Activated T-helper 1 cell treated with anti-CD3 and anti-CD28 coated beads, Interleukin-12 subunit alpha, Interleukin-12 subunit beta, Interleukin-2, Interleukin-4 antibody, amounts not matched to agents 30 ng/mL and 10 ng/mL and 1 ng/mL, durations not matched to agents 14 hours and 24 hours and 36 hours (primary cell): ENCODE results near the gene WRNIP1. TPM values are rescaled to one million over a fixed set of nuclear protein-coding genes. Genes with fewer than 3 reads are reported as not detected.
A peak's percentile ranks its signal among the peaks of the same experiment; 100 is the strongest.

Experiments
- DNase-seq: peaks from one replicate; pipeline ENCODE4 v3.0.0; 2021; ENCODE audit warnings: low spot score
- H3K27ac Mint-ChIP-seq: one replicate; pipeline ENCODE4 v1.8.0; 2021; ENCODE audit warnings: mild to moderate bottlenecking, mixed read lengths
- H3K27me3 Mint-ChIP-seq: one replicate; pipeline ENCODE4 v1.8.0; 2022; ENCODE audit warnings: mild to moderate bottlenecking, moderate library complexity, mixed read lengths; ENCODE audit not compliant: insufficient read depth
- H3K36me3 Mint-ChIP-seq: one replicate; pipeline ENCODE4 v1.8.0; 2021; ENCODE audit warnings: low read depth, mixed read lengths
- H3K4me1 Mint-ChIP-seq: one replicate; pipeline ENCODE4 v1.8.0; 2021; ENCODE audit warnings: low read depth, mixed read lengths
- H3K4me3 Mint-ChIP-seq: one replicate; pipeline ENCODE4 v1.8.0; 2021; ENCODE audit warnings: mild to moderate bottlenecking, moderate library complexity, mixed read lengths
- H3K9me3 Mint-ChIP-seq: one replicate; pipeline ENCODE4 v1.8.0; 2021; ENCODE audit warnings: mixed read lengths
- intact Hi-C: fragments of 100-400 bp; cut with micrococcal nuclease; formaldehyde crosslinking; loops from one replicate; pipeline ENCODE4 v1.15.1; 2024
- total RNA-seq: library from RNA; stranded (reverse); gene quantifications from 2 replicates; pipeline ENCODE4 v1.2.3, GENCODE V29; 2022

WRNIP1 gene
- total RNA-seq, 1 donor from 2014 or later = 51.3 TPM

DNA sequence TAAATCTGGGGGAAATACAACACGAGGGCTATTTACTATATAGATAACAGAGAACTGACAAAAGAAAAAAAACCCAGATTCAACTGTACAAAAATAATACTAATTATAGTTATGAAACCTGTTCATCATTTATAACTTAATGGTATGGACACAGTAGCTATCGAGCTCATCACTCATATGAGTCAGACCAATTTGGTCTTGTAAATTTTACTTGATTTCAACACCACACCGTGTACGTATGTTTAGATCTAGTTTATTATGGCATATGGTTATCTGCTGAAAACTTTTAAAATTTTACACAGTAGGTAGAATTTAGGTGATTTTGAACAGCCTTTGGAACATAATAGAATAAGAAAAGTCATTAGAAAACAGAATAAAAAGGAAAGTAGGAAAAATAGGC lies 19.9 kb upstream of the WRNIP1 start:
- no peaks in the 10 kb centered on the region for H3K9me3 Mint-ChIP-seq
- intact Hi-C loops = no loop called here
- no peak for DNase-seq
- H3K4me3 Mint-ChIP-seq = no peak overlapping the region
- no peak overlapping the region for H3K27ac Mint-ChIP-seq
- peaks cover 4% of the 10 kb centered on the region for H3K4me1 Mint-ChIP-seq
- H3K36me3 Mint-ChIP-seq = no peaks in the 10 kb centered on the region
- peaks cover 34% of the 10 kb centered on the region for H3K27me3 Mint-ChIP-seq

DNA sequence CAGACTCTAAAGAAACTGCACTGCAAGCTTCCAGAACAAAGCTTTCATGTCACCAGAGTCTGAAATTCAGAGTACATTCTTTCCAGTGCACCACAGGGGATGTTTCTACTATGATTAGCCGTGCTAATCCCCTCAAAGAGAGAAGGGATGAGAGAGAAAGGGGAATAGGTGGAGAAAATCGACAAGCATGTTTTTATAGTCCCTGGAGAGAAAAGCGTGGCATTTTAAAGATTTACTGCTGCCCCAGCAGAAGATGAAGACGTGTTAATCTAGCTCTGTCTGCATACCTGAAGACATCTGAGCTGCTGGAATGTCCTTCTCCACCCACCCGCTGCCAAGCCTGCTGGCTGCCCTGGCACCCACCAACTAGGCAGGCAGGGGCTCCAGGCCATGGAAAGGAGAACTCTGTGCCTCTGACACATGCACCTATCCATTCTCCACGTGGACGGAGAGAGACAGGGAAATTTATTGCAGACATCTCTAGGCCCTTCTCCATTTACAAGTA lies 18.6 kb upstream of the WRNIP1 start:
- DNase-seq = no peak
- H3K36me3 Mint-ChIP-seq = no peaks in the 10 kb centered on the region
- H3K9me3 Mint-ChIP-seq = no peaks in the 10 kb centered on the region
- peaks cover 4% of the 10 kb centered on the region for H3K4me1 Mint-ChIP-seq
- H3K4me3 Mint-ChIP-seq = no peak overlapping the region
- intact Hi-C loops = no loop called here
- H3K27ac Mint-ChIP-seq = no peak overlapping the region
- peaks cover 33% of the 10 kb centered on the region for H3K27me3 Mint-ChIP-seq

DNA sequence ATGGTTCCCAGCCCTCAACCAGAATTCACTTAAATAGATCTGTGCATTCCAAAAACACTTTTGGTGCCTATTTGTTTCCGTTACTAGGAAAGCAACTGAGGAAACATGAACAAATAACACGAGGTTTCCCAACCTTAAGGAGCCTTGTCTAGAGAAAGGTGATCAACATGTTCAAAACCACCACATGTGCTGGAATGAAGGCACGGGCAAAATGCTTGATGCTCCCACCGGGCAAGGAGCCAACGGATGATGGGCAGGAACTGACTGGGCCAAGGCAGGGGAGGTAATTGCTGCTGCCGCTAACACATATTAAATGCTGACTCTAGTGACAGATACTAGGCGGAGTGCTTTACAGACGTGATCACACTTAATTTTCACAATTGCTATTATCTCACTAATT lies 17.0 kb upstream of the WRNIP1 start:
- Mint-ChIP-seq H3K4me1 (peaks cover 4% of the 10 kb centered on the region), H3K27ac (no peak overlapping the region), H3K36me3 (no peaks in the 10 kb centered on the region), H3K4me3 (no peak overlapping the region), H3K27me3 (peaks cover 37% of the 10 kb centered on the region), H3K9me3 (no peaks in the 10 kb centered on the region)
- no peak for DNase-seq
- intact Hi-C loops = no loop called here

DNA sequence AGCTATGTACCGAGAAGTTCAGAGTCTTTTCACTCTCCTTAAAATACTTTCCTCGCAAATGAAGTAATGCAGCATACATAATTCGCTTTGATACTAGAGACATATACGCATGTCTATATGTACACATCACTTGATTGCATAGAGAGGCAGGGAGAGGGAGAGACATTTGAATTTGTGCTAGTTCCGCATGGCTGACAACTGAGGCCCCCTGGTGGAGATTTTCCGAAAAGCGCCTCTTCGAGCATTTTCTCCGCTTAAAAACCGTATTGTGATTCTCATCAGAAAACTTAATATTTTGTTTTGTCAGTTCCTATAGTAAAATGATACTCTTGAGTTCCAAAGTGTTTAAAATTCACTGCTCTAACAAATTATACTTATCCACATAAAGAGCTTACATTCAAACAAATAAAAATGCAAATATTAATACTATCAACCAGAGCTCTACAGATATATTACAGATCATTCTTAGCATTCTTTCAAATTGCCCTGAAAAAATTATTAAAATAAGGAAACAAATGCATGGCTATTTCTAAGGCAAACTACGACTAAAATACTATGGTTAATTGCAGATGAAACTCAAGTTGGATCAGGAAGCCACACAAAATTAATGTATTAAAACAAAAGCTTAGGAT lies 15.1 kb upstream of the WRNIP1 start:
- DNase-seq = peak; percentile 42
- Mint-ChIP-seq H3K9me3 (no peaks in the 10 kb centered on the region), H3K4me1 (peaks cover 4% of the 10 kb centered on the region), H3K4me3 (no peak overlapping the region), H3K36me3 (no peaks in the 10 kb centered on the region), H3K27me3 (peaks cover 46% of the 10 kb centered on the region), H3K27ac (no peak overlapping the region)
- intact Hi-C loops = loop anchor here (1.0 kb wide), 3 partner anchors 11 to 1154 kb away; no protein-coding TSS in a partner anchor

DNA sequence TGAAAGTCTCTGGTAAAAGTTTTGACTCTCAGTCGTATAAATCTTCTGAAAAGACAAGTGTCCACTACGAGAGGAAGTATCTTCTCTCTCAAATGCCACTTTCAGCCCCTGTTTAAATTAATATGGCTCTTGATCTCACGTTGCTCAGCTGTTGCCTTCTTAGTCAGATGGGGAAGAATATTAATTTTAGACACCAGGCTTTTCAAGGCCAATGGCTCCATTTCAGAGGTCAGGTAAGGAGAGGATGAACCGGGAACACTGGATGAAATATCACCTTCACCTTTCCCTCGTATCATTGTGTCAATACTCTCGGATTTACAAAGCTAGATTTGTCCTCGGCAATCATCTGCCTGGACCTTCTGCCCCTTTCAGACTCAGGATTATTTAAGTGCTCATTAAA lies 14.4 kb upstream of the WRNIP1 start, which contains the start of gene MYLK4:
TSS of gene MYLK4 (minus strand) at position 91 of the 400 bp plus-strand sequence. CDS start 1,628 bp downstream, outside the sequence.
- intact Hi-C loops = loop anchor here (1.0 kb wide), 3 partner anchors 10 to 1155 kb away; no protein-coding TSS in a partner anchor
- no peak within 1 kb of the TSS for H3K4me3 Mint-ChIP-seq

DNA sequence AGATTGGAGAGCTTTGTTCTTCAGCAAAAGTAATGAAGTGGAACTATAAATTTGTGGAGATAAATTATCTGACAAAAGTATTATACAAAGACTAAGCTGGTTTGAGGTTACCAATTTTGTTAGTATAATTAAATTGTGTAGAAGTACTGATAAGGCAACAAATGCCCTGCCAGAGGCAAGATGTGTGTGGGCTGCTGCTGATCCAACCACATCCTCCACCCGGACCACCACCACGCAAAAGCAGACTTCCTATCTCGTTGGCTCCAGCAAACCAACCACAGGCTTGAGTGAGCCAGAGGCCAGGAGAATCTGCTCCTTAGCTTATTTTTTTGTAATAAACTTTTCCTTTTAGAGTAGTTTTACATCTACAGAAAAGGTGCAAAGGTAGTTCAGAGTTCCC lies 13.3 kb upstream of the WRNIP1 start:
- Mint-ChIP-seq H3K4me3 (no peak overlapping the region), H3K4me1 (peaks cover 4% of the 10 kb centered on the region), H3K27ac (no peak overlapping the region), H3K36me3 (no peaks in the 10 kb centered on the region), H3K9me3 (no peaks in the 10 kb centered on the region), H3K27me3 (peaks cover 52% of the 10 kb centered on the region)
- intact Hi-C loops = no loop called here
- no peak for DNase-seq

More for the DNA sequence above, 14.4 kb upstream of the WRNIP1 start, which contains the start of gene MYLK4:
- Mint-ChIP-seq H3K27ac (no peak within 1 kb of the TSS), H3K4me1 (peaks cover 4% of the 10 kb centered on the region), H3K36me3 (no peaks in the 10 kb centered on the region), H3K9me3 (no peaks in the 10 kb centered on the region), H3K27me3 (peaks cover 52% of the 10 kb centered on the region)
- no peak for DNase-seq

DNA sequence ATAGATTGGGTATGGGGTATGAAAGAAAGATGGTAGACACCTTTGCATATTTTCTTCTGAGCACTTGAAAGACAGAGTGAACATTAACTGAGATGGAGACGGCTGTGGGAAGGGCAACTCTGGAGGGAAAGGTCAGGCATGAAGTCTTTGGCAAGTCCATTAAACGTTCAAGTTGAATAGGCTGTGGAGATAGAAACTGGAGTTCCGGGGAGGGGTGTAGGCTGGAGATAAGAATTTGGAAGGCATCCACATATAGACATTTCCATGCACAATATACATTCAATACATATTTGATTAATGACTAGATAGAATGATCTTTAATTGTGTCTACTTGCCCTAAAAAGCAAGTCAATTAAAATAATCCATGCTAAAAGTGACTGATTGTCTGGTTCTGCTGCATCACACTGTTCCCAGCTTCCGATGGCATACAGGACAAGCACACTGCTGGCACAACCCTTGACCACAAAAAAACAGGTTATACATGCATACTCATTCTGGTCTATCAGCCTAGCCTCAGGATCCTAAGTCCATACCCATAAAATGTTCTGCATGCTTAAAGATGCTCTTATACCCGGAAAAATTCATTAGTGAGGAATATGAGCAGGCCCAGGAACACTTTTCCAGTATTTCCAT lies 12.6 kb upstream of the WRNIP1 start:
- H3K36me3 Mint-ChIP-seq = no peaks in the 10 kb centered on the region
- no peak overlapping the region for H3K4me3 Mint-ChIP-seq
- DNase-seq = no peak
- intact Hi-C loops = no loop called here
- no peak overlapping the region for H3K27ac Mint-ChIP-seq
- peaks cover 51% of the 10 kb centered on the region for H3K27me3 Mint-ChIP-seq
- H3K9me3 Mint-ChIP-seq = no peaks in the 10 kb centered on the region
- H3K4me1 Mint-ChIP-seq = peaks cover 4% of the 10 kb centered on the region

DNA sequence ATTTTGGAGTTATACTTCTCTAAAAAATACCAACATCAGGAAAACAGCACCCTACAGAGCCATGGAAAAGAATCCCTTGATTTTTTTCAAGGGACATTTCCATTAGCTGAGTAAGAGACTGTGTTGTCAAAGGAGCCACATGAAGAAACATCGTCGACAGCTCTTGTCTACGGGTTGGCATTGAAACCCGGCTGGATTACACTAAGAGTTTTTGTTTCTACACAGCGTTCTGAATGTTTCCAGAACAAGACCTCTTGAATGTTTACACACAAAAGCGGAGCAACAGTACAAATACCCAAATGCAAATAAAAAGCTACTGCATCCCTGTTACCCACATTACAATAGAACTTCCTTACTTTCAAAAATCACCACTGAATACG lies 12.1 kb upstream of the WRNIP1 start:
- intact Hi-C loops = no loop called here
- no peak overlapping the region for H3K4me3 Mint-ChIP-seq
- no peaks in the 10 kb centered on the region for H3K9me3 Mint-ChIP-seq
- no peaks in the 10 kb centered on the region for H3K36me3 Mint-ChIP-seq
- H3K27ac Mint-ChIP-seq = no peak overlapping the region
- H3K27me3 Mint-ChIP-seq = peaks cover 51% of the 10 kb centered on the region
- peaks cover 4% of the 10 kb centered on the region for H3K4me1 Mint-ChIP-seq
- no peak for DNase-seq

DNA sequence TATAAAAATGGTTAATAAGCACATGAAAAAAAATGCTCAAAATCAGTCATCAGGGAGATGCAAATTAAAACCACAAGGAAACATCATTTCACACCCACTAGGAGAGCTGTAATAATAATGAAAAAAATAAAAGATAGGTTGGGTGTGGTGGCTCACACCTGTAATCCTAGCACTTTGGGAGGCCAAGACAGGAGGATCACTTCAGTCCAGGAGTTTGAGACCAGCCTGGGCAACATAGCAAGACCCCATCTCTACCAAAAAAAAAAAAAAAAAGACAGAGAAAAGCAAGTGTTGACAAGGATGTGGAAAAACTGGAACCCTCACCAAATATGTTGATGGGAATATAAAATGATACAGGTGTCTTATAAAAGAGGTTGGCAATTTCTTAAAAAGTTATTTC lies 11.4 kb upstream of the WRNIP1 start:
- H3K36me3 Mint-ChIP-seq = no peaks in the 10 kb centered on the region
- H3K4me3 Mint-ChIP-seq = no peak overlapping the region
- no peak for DNase-seq
- peaks cover 51% of the 10 kb centered on the region for H3K27me3 Mint-ChIP-seq
- H3K27ac Mint-ChIP-seq = no peak overlapping the region
- H3K4me1 Mint-ChIP-seq = peaks cover 4% of the 10 kb centered on the region
- H3K9me3 Mint-ChIP-seq = no peaks in the 10 kb centered on the region
- intact Hi-C loops = no loop called here

DNA sequence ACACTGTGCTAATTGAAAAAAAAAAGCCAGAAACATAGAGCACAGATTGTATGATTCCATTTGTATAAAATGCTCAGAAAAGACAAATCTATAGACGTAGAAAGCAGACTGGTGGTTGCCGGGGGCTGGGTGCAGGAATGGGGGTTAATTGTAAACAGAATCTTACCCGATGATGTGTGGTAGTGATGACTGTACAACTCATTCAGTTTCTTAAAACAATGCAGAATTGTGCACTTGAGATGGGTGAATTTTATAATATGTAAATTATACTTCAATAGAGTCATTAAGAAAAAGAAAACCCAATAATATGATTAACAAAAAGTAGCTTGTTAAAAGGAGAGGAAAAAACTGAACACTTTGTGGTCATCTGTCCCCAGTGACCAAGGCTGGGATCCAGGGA lies 10.8 kb upstream of the WRNIP1 start:
- Mint-ChIP-seq H3K36me3 (no peaks in the 10 kb centered on the region), H3K27ac (no peak overlapping the region), H3K4me3 (no peak overlapping the region), H3K4me1 (peaks cover 4% of the 10 kb centered on the region), H3K27me3 (peaks cover 49% of the 10 kb centered on the region), H3K9me3 (no peaks in the 10 kb centered on the region)
- no peak for DNase-seq
- intact Hi-C loops = no loop called here

DNA sequence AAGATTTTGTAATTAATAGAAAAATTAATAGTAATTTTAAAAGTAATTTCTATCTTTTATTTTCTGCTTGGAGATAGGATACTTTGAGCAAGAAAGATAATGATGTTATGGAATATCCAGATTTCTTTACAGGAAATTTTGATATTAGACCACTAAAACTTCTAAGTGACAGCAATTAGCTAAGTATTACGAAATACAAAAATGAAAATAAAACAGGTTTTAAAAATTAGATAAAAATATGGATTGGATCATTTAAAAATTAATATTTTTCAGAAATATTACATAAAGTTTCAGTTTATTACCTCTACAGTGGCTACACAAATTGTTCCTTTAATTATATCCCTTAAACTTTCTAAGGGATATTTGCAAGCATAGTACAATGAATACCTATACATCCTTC lies 10.3 kb upstream of the WRNIP1 start:
- Mint-ChIP-seq H3K36me3 (no peaks in the 10 kb centered on the region), H3K27me3 (peaks cover 46% of the 10 kb centered on the region), H3K27ac (no peak overlapping the region), H3K9me3 (no peaks in the 10 kb centered on the region), H3K4me3 (no peak overlapping the region), H3K4me1 (peaks cover 1% of the 10 kb centered on the region)
- intact Hi-C loops = no loop called here
- no peak for DNase-seq

DNA sequence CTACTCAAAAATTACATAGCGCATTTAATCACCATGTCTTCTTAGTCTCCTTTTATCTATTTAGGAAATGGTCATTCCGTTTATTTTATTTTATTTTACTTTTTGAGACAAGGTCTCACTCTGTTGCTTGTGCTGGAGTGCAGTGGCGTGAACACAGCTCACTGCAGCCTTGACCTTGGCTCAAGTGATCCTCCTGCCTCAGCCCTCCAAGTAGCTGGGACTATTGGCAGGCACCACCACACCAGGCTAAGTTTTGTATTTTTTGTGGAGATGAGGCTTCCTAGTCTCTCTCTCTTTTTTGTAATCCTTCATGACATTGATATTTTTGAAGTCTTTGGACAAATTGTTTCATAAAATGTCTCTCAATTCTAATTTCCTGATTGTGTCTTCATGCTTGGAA lies 9.7 kb upstream of the WRNIP1 start:
- H3K4me3 Mint-ChIP-seq = no peak overlapping the region
- intact Hi-C loops = no loop called here
- H3K27ac Mint-ChIP-seq = no peak overlapping the region
- H3K4me1 Mint-ChIP-seq = peaks cover under 1% of the 10 kb centered on the region
- no peak for DNase-seq
- no peaks in the 10 kb centered on the region for H3K36me3 Mint-ChIP-seq
- H3K27me3 Mint-ChIP-seq = peaks cover 40% of the 10 kb centered on the region
- H3K9me3 Mint-ChIP-seq = no peaks in the 10 kb centered on the region

DNA sequence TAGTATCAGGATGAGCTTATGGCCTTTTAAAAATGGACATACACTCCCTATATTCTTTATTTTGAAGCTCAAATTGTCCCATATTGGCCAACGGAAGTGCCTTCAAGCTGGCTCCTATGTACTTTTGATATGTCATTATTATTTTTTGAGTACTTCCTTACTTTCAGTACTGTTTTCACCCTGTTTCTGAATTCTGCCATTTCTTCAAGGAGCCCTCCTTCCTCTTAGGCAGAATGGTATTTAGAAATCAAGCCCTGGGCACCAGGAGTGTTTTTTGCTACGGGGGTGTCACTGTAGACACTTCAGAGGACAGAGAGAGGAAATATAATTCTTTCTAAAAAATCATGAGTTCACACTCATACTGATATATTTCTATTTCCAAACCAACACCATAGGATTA lies 9.0 kb upstream of the WRNIP1 start:
- no peaks in the 10 kb centered on the region for H3K9me3 Mint-ChIP-seq
- H3K4me3 Mint-ChIP-seq = no peak overlapping the region
- intact Hi-C loops = no loop called here
- peaks cover 36% of the 10 kb centered on the region for H3K27me3 Mint-ChIP-seq
- no peak for DNase-seq
- peaks cover 9% of the 10 kb centered on the region for H3K4me1 Mint-ChIP-seq
- no peaks in the 10 kb centered on the region for H3K36me3 Mint-ChIP-seq
- H3K27ac Mint-ChIP-seq = no peak overlapping the region
